Heart right ventricle (tissue), 16 donors: ENCODE measurements around the gene TUBGCP6. TPM values are rescaled to one million over a fixed set of nuclear protein-coding genes. Genes with fewer than 3 reads are reported as not detected.

Experiments used
- ATAC-seq, 8 donors: fragments of 200-7000 bp; cut with Tn5 transposase; one replicate each; pipeline ENCODE4 v1.9.1; 2020; ENCODE audit warnings: mild to moderate bottlenecking in 8 of 8, moderate library complexity in 8 of 8, moderate number of reproducible peaks in 1 of 8
- DNase-seq, 2 donors: peaks; one replicate each; pipeline ENCODE4 v3.0.0-alpha.2; 2020
- H3K27ac ChIP-seq, 10 donors: fragments of 200-600 bp; sonication (generic) in 2 of 10; one replicate each; pipeline versions ENCODE4 v1.5.0 to v1.8.0; 2020 to 2022; ENCODE audit warnings: mild to moderate bottlenecking in 3 of 10
- H3K27me3 ChIP-seq, 7 donors: fragments of 200-600 bp; one replicate each; pipeline ENCODE4 v1.8.0; 2021 to 2022; ENCODE audit warnings: mild to moderate bottlenecking in 2 of 7
- H3K36me3 ChIP-seq, 9 donors: fragments of 200-600 bp; sonication (generic) in 1 of 9; one replicate each; pipeline versions ENCODE4 v1.5.0 to v1.8.0; 2020 to 2022; ENCODE audit warnings: mild to moderate bottlenecking in 2 of 9
- H3K4me1 ChIP-seq, 9 donors: fragments of 200-600 bp; sonication (generic) in 1 of 9; one replicate each; pipeline versions ENCODE4 v1.5.0 to v1.8.0; 2020 to 2022; ENCODE audit warnings: mild to moderate bottlenecking in 4 of 9
- H3K4me3 ChIP-seq, 10 donors: fragments of 200-600 bp; sonication (generic) in 2 of 10; one replicate each; pipeline versions ENCODE4 v1.5.0 to v1.8.0; 2020 to 2022; ENCODE audit warnings: mild to moderate bottlenecking in 7 of 10, moderate library complexity in 2 of 10
- H3K9me3 ChIP-seq, 11 donors: fragments of 200-600 bp in 10 of 11; sonication (generic) in 2 of 11; one replicate each; pipeline versions ENCODE4 v1.5.0 to v1.8.0; 2013 to 2022; ENCODE audit warnings: mild to moderate bottlenecking in 2 of 11, control low read depth in 1 of 11, moderate library complexity in 1 of 11
- WGBS, 2 donors: extraction: QIAGEN DNeasy Blood & Tissue Kit; methylation state at CpG; one replicate each; pipeline ENCODE4 v1.1.7; 2013; ENCODE audit warnings: inconsistent platforms in 1 of 2; 5-methylcytosine and 5-hydroxymethylcytosine counted together
- intact Hi-C, 10 donors: fragments of 100-400 bp; cut with DNase I; formaldehyde crosslinking; loops; one replicate each; pipeline versions ENCODE4 v1.11.1 to v1.14.2; 2022
- polyA plus RNA-seq, 2 donors: library from polyadenylated mRNA; stranded (reverse); fragments of 200-250 nt; gene quantifications; one replicate each; pipeline ENCODE4 v1.2.3, GENCODE V29; 2013
- total RNA-seq, 10 donors: library from RNA; stranded (reverse); fragmentation: NEBNext Ultra II Directional in 3 of 10; extraction: Animal tissue kit (Norgen Biotek cat#: 25700) in 3 of 10; gene quantifications; one replicate each; pipeline versions ENCODE4 v1.2.1 to v1.2.4, GENCODE V29; 2021 to 2023
- TF ChIP-seq, protein P1 (sequence below), 9 donors: fragments of 200-600 bp; sonication (generic) in 2 of 9; IDR thresholded peaks; one replicate each; pipeline versions ENCODE4 v1.5.0 to v1.8.0; 2021 to 2022; ENCODE audit warnings: antibody characterized with exemption in 9 of 9, mild to moderate bottlenecking in 5 of 9, moderate library complexity in 1 of 9
- donor health status: Arrhythmogenic right ventricular cardiomyopathy.
- donor health status: ischemic (EF 13 %, LVEDD 7.1; RV severe dilation, severe dysfunction).
- donor health status: healthy with polysubstance abuse.
- donor health status: DM: no; HTN: yes; CAD: no.
- donor health status: DM: no; HTN: no; CAD: no.
- donor health status: ischemic (EF 25% LVEDD 6.9; RV normal size, moderate dysfunction).
- donor health status: ischemic (EF 25% LVEDD 5.7; RV mildly dilated, moderate dysfunction).
- donor health status: healthy.
- donor health status: DM: yes; HTN: yes; CAD: no.
- donor health status: Ischemic cardiomyopathy.
- donor health status: ischemic (EF 35%, LVEDD 5.7; RV mildly dilated, moderate dysfunction).
- donor health status: nonischemic (EF 11% LVEDD 7.7; RV severe dilation, severe dysfunction).
- donor health status: DM: yes; HTN: yes; CAD: no.
- donor health status: PGD.
- donor health status: ischemic (EF 29% LVEDD 5.4; RV normal size, mild dysfunction).
- donor health status: nonischemic (EF 23%, LVEDD 6.1; RV moderate dilation, normal function).

The TUBGCP6 gene
- total and polyA plus RNA-seq, 12 donors = 14.2 to 40.7 (median 18.5) TPM

DNA sequence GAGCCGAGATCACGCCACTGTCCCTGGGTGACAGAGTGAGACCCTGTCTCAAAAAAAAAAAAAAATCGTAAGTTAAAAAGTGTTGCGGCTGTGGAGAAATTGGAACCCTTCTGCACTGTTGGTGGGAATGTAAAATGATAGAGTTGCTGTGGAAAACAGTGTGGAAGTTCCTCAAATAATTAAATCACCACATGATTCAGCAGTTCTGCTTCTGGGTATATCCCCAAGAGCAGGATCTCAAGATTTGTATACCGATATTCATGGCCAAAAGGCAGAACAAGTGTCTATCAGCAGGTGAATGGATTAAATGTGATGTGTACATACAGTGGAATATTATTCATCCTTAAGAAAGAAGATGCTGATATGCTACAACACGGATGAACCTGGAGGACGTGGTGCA is 40.3 kb downstream of the TUBGCP6 start:
- H3K4me1 ChIP-seq = peaks cover 16 to 58% (median 44%) of the 10 kb centered on the region in 9 donors
- intact Hi-C loops = loop anchor here in 2 of 10 donors (10.0 kb wide), 1 partner anchor 270 kb away; no protein-coding TSS in a partner anchor

DNA sequence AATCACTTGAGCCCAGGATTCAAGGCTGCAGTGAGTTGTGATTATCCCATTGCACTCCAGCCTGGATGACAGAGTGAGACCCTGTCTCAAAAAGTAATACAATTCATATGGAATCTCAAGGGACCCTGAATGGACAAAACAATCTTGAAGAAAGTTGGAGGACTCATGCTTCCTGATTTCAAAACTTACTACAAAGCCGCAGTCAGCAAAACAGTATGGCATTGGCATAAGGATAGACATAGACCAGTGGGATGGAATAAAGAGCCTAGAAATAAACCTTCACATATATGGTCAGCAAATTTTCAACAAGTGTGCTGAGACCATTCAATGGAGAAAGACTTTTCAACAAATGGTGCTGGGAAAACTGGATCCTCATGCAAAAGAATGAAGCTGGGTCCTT is 41.5 kb downstream of the TUBGCP6 start:
- 97 to 98% methylated on average over 1 of the region's 1 CpG for WGBS, 2 donors

More for the DNA sequence above, 40.3 kb downstream of the TUBGCP6 start:
- Histone ChIP-seq H3K27me3 (no peaks in the 10 kb centered on the region), H3K4me3 (peak overlapping the region in 1 of 10 donors; percentile 2), H3K9me3 (no peaks in the 10 kb centered on the region), H3K27ac (peak overlapping the region in 1 of 10 donors; percentile 43), H3K36me3 (peaks cover 0 to 61% (median 21%) of the 10 kb centered on the region in 9 donors)
- no peak for DNase-seq
- TF ChIP-seq, protein P1, sequence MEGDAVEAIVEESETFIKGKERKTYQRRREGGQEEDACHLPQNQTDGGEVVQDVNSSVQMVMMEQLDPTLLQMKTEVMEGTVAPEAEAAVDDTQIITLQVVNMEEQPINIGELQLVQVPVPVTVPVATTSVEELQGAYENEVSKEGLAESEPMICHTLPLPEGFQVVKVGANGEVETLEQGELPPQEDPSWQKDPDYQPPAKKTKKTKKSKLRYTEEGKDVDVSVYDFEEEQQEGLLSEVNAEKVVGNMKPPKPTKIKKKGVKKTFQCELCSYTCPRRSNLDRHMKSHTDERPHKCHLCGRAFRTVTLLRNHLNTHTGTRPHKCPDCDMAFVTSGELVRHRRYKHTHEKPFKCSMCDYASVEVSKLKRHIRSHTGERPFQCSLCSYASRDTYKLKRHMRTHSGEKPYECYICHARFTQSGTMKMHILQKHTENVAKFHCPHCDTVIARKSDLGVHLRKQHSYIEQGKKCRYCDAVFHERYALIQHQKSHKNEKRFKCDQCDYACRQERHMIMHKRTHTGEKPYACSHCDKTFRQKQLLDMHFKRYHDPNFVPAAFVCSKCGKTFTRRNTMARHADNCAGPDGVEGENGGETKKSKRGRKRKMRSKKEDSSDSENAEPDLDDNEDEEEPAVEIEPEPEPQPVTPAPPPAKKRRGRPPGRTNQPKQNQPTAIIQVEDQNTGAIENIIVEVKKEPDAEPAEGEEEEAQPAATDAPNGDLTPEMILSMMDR (IDR thresholded peaks at IDR 0.05) = no peak
- no peak for ATAC-seq
- 94 to 96% methylated on average over 7 of the region's 7 CpGs for WGBS, 2 donors

DNA sequence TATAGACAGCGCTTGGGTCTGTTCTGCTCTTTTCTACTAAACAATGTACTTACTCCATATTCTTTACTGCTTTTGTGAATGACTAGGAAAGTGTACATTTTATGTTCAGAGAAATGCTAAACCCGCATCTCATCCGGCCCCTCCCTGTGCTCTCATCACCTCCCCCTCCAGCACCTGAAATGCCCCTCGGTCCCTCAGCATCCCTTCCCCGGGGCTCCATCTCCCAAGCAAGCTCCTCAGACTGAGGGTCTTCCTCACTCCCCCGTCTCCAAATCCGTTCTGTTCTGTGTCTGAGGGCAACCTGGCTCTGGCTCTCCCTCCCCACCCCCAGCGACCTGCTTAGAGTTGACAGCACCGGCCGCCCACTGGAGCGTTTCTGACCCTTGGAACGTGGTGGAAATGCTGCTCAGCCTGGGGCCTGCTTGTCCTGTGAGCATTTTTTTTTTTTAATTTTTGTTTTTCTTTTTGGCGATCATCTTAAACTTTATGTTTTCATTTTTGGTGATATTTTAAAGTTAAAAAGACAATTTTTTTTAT is 42.6 kb downstream of the TUBGCP6 start:
- Histone ChIP-seq H3K27ac (peak overlapping the region in 3 of 10 donors; percentile 37 to 91 (median 50)), H3K4me3 (peak overlapping the region; percentile 63 to 98 (median 76)), H3K36me3 (peaks cover 0 to 57% (median 13%) of the 10 kb centered on the region in 9 donors), H3K4me1 (peaks cover 14 to 52% (median 43%) of the 10 kb centered on the region in 9 donors), H3K27me3 (no peaks in the 10 kb centered on the region), H3K9me3 (no peaks in the 10 kb centered on the region)
- DNase-seq (no peak), ATAC-seq (no peak)
- intact Hi-C loops = loop anchor here in 2 of 10 donors (10.0 kb wide), 1 partner anchor 267 kb away; no protein-coding TSS in a partner anchor
- WGBS, 2 donors = 59 to 62% methylated on average over 13 of the region's 13 CpGs
- TF ChIP-seq, protein P1 (IDR thresholded peaks at IDR 0.05) = no peak

More for the DNA sequence above, 41.5 kb downstream of the TUBGCP6 start:
- H3K4me3 ChIP-seq = no peak overlapping the region
- H3K4me1 ChIP-seq = peaks cover 16 to 57% (median 47%) of the 10 kb centered on the region in 9 donors
- DNase-seq = no peak
- peaks cover 0 to 57% (median 19%) of the 10 kb centered on the region in 9 donors for H3K36me3 ChIP-seq
- TF ChIP-seq, protein P1 (IDR thresholded peaks at IDR 0.05) = no peak
- H3K27ac ChIP-seq = no peak overlapping the region
- intact Hi-C loops = loop anchor here in 2 of 10 donors (10.0 kb wide), 1 partner anchor 268 kb away; no protein-coding TSS in a partner anchor
- no peak for ATAC-seq
- H3K27me3 ChIP-seq = no peaks in the 10 kb centered on the region
- H3K9me3 ChIP-seq = no peaks in the 10 kb centered on the region

- Histone ChIP-seq H3K4me3 (peak overlapping the region; percentile 63 to 98 (median 76)), H3K27ac (peak overlapping the region; percentile 68 to 91 (median 86)), H3K36me3 (peaks cover 0 to 57% (median 9%) of the 10 kb centered on the region in 9 donors), H3K27me3 (no peaks in the 10 kb centered on the region), H3K4me1 (peaks cover 10 to 45% (median 36%) of the 10 kb centered on the region in 9 donors), H3K9me3 (no peaks in the 10 kb centered on the region)
- no peak for DNase-seq
- WGBS, 2 donors = 2% methylated on average over 99 to 115 of the region's 115 CpGs
- intact Hi-C loops = loop anchor here in 2 of 10 donors (10.0 kb wide), 1 partner anchor 267 kb away; no protein-coding TSS in a partner anchor
- peak in 3 of 8 donors; percentile 10 to 30 (median 21) for ATAC-seq
- TF ChIP-seq, protein P1 (IDR thresholded peaks at IDR 0.05) = no peak
Measured at GRCh38 chr22:50201191-50202129, 43.4 kb downstream of the TUBGCP6 start.
